GM21717 (cell line): Measurements from ENCODE around the gene DIP2C.
"Not testable (repeated sequence)": the region's sequence is repeated elsewhere in the genome, so short reads cannot be mapped to it uniquely, and the experiment has no call there.

Source experiments
- ATAC-seq: cut with Tn5 transposase; IDR thresholded peaks from one replicate; pipeline ENCODE4 v1.9.1; 2021; ENCODE audit warnings: mild to moderate bottlenecking, moderate library complexity; ENCODE audit not compliant: unreplicated experiment

DIP2C gene

DNA sequence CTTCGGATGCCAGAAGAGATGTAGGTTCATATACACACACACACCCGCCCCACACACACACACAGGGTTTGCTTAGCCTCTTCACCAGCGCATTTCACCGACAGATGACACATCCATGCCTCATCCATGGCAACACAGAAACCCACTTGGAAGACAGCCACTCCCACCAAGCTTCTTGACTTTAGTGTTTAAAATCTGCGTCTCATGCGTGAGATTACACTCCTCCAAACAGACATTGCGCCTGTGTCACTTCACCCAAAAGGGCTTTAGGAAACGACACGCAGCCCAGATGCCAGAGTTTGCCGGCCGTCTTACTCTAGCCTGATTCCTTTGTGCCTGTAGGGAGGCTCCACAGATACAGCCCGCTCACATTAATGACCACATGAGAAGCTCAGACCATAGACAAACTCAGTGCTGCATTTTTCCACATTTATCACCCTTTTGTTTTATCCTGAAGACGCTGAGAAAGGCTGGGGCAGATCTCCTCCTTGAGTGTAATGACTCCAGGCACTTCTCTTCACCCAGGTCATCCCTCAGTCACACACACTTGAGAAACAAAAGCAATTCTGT is 73.8 kb downstream of the DIP2C start:
- no peak for ATAC-seq

DNA sequence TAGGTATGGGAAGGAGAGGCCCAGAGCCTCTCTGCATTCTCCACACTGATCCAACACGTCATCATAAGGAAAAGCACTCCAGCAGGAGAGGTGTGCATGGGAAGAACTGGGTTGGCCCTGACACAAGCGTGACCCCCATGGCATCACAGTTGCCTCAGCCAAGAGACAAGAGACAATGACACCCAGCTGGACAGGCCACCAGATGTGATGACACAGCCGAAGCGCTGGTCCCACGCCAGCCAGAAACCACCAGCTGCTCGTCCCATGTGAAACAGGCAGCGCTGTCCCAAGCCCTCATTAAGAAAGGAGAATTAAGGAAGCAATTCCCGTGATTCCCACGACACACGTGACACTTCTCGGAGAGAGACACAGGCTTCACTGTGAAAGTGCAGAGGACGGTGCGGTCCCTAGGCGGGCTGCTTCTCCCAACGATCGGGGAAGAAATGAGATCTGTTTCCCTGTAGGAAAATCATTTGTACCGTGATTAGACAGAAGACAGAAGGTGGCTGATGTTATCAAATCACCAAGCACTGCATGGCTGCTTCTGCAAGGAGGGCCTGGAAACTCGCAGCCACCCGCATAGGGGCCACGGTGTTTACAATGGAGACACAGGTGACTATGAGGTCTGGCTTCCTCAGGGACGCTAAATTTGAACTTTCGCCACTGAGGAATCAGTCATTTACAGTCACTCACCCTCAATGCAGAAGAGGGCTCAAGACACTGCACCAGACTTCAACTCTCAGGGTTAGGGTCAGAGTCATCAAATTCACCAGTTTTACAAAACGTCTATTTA is 74.5 kb downstream of the DIP2C start:
- no peak for ATAC-seq

- ATAC-seq = no peak
Observed at GRCh38 chr10:614139-614711, 75.2 kb downstream of the DIP2C start.

DNA sequence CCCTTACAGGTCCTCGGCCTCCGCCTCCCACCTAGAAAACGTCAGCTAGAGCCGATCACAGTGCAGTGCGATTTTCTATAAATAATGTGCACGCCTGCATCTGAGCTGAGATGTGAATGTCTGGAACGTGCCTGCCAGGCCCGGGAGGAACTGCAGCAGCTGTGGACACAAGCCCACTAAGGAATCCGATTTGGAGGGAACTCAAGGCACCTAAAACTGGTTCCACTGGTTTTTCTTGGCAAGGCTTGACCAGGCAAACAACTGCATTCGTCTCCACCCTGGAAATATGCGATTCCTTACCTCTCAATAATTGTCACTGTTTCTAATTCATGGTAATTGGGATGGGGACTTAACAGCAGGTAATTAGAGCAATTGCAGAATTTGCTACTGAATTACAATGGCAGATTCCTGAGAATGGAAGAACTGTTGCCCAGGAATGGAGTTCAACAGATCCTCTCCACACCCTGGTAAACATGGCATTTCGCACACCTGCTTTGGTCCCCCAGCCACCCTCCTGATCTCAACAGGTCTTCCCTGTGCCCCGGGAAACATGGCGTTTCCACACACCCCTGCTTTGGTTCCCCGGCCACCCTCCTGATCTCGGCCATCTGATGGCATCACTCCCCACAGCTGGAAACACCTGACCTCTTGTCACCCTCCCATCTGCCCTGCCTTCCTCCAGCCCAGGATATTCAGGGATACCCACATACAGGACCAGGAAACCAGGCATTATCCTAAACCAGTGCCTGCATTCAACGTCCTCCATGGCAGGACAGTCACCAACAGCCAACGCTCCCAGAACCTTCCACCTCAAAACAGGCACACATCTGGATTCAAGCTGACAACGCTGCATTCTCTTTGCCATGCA is 76.0 kb downstream of the DIP2C start:
- ATAC-seq = no peak

- ATAC-seq = no peak
Observed at GRCh38 chr10:612696-613095, 76.8 kb downstream of the DIP2C start.

DNA sequence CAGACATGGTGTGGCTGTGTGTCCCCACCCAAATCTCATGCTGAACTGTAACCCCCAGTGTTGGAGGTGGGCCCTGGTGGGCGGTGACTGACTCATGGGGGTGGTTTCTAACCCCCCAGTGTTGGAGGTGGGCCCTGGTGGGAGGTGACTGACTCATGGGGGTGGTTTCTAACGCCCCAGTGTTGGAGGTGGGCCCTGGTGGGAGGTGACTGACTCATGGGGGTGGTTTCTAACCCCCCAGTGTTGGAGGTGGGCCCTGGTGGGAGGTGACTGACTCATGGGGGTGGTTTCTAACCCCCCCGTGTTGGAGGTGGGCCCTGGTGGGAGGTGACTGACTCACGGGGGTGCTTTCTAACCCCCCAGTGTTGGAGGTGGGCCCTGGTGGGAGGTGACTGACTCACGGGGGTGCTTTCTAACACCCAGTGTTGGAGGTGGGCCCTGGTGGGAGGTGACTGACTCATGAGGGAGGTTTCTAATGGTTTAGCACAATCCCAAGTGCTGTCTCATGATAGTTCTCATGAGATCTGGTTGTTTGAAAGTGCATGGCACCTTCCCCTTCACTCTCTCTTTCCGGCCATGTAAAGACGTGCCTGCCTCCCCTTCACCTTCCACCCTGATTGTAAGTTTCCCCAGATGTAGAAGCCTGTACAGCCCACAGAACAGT is 78.7 kb downstream of the DIP2C start:
- ATAC-seq = not testable (repeated sequence)

DNA sequence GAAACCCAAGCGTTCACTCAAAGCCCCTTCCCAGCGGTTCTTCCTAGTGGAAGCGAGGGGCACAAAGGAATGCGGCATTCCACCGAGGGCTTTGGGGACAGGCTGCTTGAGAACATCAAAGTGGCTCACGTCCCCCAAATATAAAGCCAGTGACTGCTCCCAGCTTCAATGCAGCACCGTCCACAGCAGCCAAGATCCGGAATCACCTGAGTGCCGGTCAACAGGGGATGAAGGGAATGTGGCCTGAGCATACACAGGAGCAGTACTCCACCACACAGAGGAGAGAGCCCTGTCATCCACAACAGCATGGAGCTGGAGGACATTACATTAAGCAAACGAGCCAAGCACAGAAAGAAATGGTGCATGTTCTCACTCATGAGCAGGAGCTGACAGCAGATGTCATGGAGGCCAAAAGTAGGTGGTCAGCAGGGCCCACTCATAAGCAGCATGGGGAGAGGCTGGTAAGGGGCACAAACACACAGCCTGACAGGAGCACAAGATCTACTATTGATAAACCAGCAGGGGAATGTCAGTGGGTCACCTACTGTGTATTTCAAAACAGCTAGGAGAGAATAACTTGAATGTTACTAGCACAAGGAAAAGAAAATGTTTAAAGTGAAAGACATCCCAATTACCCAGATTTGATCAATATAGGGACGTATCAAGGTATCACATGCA is 79.5 kb downstream of the DIP2C start:
- ATAC-seq = no peak

GRCh38 chr10:609262-609658 is 80.2 kb downstream of the DIP2C start:
- ATAC-seq = no peak

GRCh38 chr10:608331-609261 is 80.9 kb downstream of the DIP2C start:
- no peak for ATAC-seq

DNA sequence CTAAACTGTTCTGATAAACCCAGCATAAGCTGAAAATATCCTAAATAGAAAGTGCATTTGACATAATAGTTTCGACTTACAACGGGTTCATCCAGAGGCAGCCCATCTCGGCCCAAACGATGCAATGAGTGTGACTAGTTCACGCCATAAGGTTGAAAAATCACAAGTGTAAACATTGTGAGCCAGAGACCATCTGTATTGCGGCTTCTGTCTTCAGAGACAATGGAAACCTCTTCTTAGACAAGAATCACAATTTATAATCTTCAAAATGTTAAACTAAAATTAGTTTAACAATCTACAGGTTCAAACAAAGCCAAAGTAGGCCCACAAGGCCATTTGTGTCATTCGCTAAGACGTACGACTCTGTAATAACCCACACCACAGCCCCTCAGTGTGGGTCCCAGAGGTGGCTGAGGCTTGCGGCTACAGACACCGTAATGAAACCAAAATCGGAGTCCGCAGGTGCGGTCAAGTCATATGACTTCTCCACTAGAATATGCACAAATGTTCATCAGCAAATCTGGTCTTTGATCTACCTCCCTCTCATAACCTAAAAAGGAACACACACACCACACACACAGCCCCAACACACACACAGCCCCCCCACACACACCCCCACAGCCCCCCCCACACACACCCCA is 81.8 kb downstream of the DIP2C start:
- no peak for ATAC-seq

GRCh38 chr10:606762-607544 is 82.5 kb downstream of the DIP2C start:
- ATAC-seq = no peak

GRCh38 chr10:605632-606325 is 83.7 kb downstream of the DIP2C start:
- no peak for ATAC-seq

DNA sequence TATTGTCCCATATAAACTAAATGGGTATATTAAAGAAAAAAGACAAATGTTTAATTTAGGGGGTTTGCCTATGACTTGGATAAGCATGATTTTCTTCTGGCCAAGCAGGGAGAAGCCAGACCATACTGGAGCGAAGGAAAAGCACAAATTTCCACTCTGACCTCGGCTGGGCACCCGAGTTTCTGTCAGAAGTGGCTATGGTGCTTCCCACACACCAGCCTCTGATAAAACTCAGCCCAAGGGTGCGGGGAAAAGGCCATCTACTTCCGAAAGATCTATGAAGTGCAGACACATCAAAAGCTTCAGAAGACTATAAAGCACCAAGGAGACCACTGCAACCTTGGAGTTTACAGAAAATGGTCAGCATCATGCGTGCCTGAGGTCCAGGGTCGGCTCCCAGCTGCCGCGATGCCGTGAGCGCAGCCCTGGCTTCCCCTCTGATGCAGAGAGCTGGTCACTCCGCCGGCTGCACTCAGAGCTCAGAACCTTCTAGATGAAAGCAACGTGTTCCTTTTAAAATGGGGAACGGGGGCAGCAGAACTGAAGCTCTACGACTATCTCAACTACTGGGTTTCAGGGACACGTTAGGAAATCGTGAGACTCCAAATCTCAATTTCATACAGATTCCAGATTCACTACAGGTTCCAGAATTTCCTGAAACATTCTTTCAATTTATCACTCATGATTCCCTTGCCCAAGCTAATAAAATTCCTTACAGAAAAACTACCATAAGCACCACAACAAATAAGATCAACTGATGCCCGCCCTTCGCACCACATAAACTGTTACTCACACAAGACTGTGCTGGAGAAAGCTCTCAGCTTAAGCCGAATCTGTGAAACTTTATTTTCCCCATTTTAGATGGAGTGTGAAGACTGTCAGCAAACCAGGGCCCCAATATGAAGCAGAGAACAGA is 84.5 kb downstream of the DIP2C start:
- no peak for ATAC-seq

GRCh38 chr10:603745-604144 is 85.7 kb downstream of the DIP2C start:
- no peak for ATAC-seq

DNA sequence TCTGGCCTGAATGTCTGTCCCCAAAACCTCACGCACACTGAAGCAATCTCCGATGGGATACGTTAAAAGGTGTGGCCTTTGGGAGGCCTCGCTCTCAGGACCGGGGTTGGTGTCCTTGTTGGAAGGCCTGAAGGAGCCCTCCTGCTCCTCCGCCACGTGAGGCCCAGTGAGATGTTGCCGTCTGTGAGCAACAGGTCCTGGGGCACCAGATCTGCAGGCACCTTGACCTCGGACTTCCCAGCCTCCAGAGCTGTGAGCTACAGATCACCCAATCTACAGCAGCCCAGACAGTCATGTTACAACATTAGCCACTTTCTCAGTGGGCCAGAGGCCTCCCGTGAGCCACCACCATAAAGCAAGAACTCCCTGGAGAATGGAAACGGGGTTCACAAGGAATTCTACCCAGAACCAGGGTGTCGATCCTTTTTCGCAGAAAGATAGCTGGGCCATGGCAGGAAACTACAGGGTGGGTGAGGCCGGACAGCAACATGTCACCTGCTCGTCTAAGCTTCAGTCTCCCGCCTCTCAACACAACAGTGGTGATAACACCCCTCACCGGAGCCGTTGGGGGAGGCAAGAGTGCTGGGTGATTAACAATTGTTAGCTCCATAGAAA is 87.0 kb downstream of the DIP2C start:
- ATAC-seq = no peak

- ATAC-seq = no peak
Observed at GRCh38 chr10:601660-601963, 87.9 kb downstream of the DIP2C start.
